ENCODE measurements around the gene C8G.

The C8G gene

GRCh38 chr9:136982232-136983051 lies 37.4 kb downstream of the C8G start, which contains the start of gene LCNL1:
LCNL1 (plus strand) TSS chr9:136982993; CDS start chr9:136983587, 594 bp downstream.
- DNase-seq (ENCODE audit: low read depth, low spot score) = no peak

GRCh38 chr9:136983167-136983566 lies 38.1 kb downstream of the C8G start:
- DNase-seq (ENCODE audit: low read depth, low spot score) = no peak

- no peak for DNase-seq (ENCODE audit: low read depth, low spot score)
Observed at GRCh38 chr9:136983656-136984314, 38.7 kb downstream of the C8G start.

- no peak for DNase-seq (ENCODE audit: low read depth, low spot score)
Observed at GRCh38 chr9:136984464-136985026, 39.5 kb downstream of the C8G start.

DNA sequence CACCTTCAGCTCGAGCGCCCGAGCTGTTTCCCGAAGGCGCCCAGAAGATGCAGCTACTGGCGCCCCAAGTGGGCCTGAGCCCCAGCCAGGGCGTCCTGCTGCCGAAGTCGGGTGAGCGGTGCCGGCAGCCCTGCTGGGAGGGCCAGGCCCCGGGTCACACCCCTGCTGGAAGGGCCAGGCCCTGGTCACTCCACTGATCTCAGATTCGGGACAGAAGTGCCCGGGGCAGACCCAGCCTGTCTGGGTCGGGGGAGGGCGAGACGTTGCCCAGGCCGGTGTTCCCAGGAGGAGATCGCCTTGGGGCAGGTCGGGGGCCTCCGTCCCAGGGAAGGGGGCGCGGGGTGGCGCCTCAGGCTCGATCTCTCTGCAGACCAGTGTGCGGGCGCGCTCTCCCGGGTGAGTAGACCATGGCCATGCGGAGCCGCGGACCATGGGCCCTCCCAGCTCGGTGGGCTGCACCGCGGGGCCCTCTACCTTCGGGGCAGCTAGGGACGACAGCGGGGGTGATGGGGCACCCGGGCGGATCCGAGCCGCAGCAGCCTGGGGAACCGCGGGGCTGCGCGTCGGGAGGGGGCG lies 40.1 kb downstream of the C8G start:
- no peak for DNase-seq (ENCODE audit: low read depth, low spot score)

GRCh38 chr9:136985853-136986252 lies 40.8 kb downstream of the C8G start:
- DNase-seq (ENCODE audit: low read depth, low spot score) = no peak

DNA sequence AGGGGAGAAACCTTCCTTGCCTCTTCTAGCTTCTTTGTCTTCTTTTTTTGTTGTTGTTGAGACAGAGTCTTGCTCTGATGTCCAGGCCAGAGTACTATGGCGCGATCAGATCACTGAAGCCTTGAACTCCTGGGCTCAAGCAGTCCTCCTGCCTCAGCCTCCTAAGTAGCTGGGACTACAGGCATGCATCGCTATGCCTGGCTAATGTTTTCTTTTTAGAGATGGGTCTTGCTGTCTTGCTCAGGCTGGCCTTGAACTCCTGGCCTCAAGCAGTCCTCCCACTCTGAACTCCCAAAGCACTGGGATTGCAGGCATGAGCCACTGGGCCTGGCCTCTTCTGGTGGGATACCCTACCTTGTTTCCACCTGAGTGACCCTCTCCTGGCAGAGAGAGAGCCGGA lies 43.8 kb downstream of the C8G start:
- DNase-seq (ENCODE audit: low read depth, low spot score) = no peak

DNA sequence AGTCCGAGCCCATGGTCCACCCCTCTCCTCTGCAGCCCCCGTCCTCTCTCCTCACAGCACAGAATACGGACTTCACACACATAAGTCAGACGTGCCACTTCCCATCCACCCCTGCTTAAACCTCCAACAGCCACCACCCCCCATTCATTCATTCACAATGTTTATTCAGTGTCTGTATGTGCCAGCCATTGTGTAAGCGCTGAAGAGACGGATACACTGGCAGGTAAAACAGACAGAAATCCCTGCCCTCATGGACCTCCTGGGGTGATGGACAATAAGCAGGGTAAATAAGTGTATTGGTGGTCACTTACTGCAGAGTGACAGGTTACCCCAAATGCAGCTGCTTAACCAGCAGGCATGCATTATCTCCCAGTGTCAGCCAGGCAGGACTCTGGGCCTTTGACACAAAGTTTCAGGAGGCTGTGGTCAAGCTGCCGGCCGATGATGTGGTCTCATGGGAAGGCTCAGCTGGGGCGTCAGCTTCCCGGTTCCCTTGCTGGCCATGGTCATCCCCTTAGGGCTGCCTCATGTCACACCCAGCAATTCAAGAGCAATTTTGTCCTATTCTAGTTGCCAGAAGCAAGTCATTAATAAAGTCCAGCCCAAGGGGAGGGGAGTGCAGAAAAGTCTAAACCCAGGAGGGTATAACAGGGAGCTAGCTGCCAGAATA lies 45.3 kb downstream of the C8G start:
- DNase-seq (ENCODE audit: low read depth, low spot score) = no peak

- DNase-seq (ENCODE audit: low read depth, low spot score) = no peak
Observed at GRCh38 chr9:136991993-136992818, 47.2 kb downstream of the C8G start, which contains the start of gene PAXX. PAXX (plus strand) TSS chr9:136992422; CDS start chr9:136992444, 22 bp downstream.

DNA sequence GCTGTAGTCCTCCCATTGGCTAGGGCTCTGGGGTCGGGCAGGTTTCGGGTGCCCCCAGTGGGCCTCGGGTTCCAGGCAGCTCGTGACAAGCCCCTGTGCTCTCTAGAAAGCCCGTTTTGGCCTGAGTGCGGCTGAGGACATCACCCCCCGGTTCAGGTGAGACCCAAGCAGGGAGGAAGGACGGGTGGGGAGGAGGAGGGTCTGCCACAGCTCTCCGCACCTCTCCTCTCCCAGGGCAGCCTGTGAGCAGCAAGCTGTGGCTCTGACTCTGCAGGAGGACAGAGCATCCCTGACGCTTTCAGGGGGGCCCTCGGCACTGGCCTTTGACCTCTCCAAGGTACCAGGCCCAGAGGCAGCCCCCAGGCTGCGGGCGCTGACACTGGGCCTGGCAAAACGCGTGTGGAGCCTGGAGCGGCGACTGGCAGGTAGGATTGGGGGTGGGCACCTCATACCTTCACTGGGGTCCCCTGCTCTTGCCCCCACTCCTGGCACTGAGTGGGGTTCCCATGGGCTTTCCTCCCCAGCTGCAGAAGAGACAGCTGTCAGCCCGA lies 47.9 kb downstream of the C8G start:
- no peak for DNase-seq (ENCODE audit: low read depth, low spot score)

- DNase-seq (ENCODE audit: low read depth, low spot score) = no peak
Observed at GRCh38 chr9:136994180-136994887, 49.3 kb downstream of the C8G start.

GRCh38 chr9:136994888-136995230 lies 49.8 kb downstream of the C8G start:
- no peak for DNase-seq (ENCODE audit: low read depth, low spot score)

DNA sequence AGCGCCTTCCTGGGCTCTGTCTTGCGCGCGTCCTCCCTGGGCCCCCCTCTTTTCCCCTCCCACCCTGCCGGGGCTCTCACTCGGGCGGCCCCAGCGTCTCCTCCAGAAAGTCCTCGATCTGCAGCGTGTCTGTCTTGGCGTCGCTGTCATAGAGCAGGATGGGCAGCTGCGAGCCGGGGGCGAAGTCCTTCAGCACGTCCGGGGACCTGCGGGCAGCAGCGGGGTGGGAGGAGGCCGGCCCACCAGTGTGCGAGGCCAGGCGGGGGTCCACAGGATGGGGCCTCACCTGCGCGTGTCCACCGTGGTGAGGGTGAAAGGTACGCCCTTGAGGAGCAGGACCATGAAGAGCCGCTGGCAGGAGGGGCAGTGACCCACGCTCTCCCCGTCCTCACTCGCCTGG lies 50.3 kb downstream of the C8G start:
- no peak for DNase-seq (ENCODE audit: low read depth, low spot score)

DNA sequence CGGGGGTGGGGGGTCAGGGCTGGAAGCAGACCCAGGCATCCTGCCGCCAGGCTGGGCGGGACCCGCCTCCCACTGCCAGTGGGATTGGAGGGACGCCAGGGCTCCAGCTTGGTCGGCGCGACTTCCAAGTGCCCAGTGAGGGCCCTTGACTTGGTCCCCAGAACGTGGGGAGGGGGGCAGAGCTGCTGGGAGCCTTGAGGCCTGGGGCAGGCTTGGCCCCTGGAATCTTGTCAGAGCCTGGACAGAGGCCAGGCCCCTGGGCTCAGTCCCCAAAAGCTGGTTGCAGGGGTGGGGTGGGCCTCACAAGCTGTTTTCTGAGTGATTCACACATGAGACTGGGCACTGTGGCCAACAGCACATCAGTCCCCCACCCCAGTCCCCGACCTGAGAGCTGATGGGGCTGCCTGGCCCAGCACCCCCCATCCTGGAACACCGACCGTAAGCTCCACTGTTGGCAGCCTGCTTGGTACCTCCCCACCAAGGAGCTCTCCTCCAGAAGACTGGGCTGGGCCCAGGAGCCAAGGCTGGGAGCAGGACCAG lies 50.8 kb downstream of the C8G start:
- no peak for DNase-seq (ENCODE audit: low read depth, low spot score)
